ENCODE results near the gene HASPIN.

The HASPIN gene

DNA sequence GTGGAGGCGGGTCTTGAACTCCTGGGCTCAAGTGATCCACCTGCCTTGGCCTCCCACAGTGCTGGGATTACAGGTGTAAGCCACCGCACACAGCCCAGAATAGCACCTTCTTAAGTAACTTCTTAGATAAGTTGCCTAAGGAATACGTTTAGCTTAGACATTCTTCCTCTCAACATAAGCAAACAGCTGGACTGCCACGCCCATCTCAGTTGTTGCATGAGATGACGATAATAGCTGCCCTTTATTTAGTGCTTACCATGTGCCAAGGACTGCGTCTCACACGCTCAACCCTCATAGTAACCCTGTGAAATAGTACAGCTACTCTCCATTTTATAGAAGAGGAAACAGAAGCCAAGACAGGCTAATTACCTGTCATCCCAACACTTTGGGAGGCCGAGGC lies 11.8 kb downstream of the HASPIN start:
- DNase-seq (ENCODE audit: low spot score): no peak

DNA sequence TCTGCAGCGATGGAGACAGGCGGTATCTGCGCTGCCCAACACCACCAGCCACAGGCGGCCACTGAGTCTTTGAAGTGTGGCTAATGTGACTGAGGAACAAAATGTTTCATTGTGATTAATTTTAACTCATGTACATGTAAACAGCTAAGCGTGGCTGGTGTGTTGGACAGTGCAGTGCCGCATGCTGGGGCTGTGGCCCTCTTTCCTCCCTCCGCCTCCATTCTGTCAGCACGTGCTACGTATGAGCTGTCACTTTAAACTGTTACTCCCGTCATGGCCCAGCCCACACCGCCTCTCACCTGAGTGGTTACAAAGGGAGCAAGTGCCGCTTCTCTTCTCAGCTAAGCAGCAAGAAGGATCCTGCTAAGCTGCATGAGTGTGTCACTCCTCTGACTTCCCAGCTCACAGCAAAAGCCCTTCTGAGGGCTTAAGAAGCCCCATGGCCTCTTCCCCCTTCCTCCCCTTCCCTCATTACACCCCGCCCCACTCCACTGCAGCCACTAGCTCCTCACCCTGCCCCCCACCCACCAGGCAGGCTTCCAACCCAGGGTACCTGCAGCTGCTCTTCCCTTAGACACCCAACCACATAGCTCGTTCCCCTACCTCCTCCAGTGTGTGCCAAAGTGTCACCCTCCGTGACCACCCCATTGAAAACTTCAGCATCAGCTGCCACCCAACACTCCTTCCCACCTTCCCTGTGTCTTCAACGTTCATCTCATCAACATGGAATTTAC lies 15.0 kb downstream of the HASPIN start:
- peak; percentile 83 for DNase-seq (ENCODE audit: low spot score)

DNA sequence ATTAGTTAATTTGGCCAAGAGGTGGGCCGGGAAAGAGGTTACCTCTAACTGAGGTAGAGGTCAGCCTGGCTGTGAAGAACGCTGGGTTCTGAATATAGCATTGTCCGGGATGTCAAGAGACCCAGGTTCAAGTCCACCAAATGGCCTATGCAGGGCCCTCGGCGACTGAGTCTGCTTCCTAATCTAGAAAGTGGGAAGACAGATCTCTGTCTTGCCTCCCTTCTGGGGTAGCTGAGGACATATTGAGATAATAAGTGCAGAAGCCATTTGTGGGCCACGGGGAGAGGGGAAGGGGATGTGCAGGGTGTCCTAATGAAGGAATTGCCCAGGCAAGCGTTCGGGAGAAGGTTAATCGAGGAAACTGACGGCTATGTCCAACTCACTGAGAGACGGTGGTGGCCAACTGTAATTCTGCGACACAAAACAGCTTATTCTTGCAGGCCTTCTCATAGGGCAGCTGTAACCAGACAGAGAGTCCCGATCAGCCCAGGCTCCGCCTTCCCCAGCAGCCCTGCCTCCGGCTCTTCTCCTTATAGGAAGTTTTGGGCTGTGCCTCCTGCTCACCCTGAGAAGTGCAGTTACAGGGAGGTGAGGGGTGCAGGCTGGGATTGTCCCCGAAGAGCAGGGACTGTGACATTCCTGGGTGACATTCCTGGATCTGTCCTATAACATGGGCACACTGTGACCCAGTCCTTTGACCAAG lies 15.9 kb downstream of the HASPIN start:
- DNase-seq (ENCODE audit: low spot score): no peak

DNA sequence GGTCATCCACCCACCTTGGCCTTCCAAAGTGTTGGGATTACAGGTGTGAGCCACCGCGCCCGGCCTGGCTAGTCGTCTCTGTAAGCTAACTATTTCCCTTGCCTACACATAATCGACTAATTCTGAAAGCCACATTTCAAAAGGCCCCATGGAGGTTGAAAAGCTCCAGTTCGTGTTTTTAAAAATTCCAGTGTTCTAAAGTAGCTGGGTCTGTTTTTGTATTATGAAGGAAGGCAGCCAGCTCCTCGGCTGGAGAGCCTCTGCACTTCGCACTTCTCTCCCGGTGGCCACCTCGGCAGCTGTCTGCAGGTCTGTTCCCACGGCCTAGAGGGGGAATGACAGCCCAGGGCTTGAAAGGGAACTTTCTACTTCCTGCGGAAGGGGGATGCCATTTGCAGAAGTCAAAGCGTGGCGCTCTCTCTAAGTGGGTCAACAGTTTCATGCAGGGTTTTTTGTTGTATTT lies 16.9 kb downstream of the HASPIN start:
- DNase-seq (ENCODE audit: low spot score): no peak

DNA sequence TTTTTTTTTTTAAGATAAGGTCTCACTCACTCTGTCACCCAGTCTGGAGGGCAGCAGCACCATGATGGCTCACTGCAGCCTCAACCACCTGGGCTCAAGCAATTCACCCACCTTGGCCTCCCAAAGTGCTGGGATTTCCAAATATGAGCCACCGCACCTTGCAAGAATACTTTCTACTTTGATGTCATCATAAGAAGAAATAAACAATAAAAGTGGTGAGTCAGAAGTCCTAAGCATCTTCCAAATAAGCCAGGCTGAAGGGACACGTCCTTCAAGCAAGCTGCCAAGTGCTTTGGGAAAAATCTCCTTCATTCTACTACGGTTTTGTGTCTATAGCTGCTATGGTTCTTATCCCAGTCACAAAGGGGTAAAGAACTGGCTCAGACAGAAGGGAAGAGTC lies 20.3 kb downstream of the HASPIN start:
- DNase-seq (ENCODE audit: low spot score): no peak

DNA sequence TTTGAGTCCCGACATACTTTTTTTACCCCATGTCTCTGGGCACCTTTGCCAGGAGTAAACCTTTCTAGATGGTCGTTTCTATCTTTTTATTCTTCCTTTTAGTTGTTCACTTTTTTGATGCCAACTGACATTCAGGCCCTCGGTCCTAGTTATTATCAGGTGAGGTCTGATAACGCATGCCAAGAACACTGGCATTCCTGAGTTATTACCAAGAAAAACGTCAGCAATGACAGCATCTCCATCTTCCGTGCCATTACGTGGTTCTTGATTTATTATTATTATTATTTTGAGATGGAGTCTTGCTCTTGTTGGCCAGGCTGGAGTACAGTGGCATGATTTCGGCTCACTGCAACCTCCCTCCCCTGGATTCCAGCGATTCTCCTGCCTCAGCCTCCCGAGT lies 21.4 kb downstream of the HASPIN start:
- no peak for DNase-seq (ENCODE audit: low spot score)

DNA sequence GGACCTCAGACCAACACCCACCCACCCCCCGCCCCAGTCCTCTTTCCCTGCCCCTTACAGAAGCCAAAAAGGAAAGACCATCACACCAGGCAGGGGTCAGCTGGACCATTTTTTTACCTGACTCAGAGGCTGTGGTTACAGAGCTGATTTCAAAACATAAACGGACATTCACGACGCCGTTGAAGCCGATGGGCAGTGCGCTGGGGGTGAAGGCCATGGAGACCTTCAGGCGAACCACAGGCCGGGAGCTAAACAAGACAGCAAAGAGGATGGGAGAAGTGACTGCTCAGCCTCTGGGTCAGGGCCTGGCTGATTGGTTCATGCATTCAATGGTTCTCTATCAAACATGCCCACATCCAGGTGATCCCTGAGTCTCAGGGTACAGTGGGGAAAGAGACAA lies 24.1 kb downstream of the HASPIN start:
- no peak for DNase-seq (ENCODE audit: low spot score)

DNA sequence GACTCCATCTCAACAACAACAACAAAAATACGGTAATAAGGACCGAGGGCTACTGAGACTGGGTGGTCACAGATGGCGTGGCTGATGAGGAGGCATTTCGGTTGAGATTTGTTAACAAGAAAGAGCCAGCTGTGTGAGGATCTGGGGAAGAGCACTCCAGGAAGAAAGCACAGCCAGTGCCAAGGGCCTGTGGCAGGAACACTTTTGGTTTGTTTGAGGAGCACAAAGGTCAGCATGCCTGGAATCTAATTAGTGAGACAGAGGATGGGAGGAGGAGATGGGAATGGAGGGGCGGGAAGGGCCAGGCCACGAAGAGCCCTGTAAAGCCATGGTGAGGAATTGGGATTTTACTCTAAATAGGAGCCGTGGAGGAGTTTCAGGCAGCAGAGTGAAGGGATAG lies 24.9 kb downstream of the HASPIN start:
- DNase-seq (ENCODE audit: low spot score): no peak

DNA sequence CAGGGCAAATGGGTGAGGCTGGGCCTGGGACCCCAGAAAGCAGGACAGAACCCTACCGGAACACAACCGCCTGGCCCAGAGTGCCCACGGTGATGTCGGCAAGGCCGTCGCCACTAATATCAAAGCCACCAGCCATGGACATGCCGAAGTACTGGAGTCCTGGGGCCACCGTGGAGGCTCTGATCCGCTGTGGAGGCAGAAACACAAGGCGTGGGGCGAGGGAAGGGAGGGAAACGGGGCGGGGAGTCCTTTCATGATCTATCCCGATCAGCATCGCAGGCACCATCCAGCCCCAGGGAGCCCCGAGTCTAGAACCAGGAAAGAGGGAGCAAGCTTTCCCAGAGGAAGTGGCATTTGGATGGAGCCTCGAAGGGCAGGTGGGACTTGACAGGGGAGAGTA lies 26.6 kb downstream of the HASPIN start:
- no peak for DNase-seq (ENCODE audit: low spot score)

DNA sequence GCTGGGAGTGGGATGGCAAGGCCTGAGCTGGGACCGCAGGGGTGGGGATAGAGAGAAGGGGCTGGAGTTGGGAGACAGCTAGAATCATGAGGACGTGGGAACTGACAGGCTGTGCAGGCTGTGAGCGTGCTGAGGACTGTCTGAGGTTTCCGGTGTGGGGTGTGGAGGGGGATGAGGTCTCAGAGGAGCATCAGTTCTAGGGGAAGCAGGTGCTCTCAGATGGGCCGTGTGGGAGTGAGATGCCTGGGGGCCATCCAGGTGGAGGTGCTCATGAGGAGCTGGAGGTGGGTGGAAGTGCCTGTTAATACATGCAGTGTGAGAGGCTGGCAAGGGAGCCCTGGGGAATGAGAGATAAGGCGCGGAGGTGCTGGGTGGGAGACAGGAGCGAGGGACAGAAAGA lies 27.2 kb downstream of the HASPIN start:
- DNase-seq (ENCODE audit: low spot score): no peak

DNA sequence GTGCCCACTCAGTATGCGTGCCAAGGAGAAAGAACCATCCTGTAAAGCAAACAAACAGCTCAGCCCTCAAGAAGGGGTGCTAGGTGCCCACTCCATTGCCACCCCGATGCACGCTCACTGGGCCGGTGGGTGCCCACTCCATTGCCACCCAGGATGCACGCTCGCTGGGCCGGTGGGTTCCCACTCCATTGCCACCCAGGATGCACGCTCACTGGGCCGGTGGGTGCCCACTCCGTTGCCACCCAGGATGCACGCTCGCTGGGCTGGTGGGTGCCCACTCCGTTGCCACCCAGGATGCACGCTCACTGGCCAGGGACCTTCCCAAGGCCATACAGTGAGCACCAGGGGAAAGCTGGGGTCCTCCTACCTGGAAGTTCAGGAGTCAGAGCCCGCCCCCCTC lies 28.1 kb downstream of the HASPIN start:
- no peak for DNase-seq (ENCODE audit: low spot score)

DNA sequence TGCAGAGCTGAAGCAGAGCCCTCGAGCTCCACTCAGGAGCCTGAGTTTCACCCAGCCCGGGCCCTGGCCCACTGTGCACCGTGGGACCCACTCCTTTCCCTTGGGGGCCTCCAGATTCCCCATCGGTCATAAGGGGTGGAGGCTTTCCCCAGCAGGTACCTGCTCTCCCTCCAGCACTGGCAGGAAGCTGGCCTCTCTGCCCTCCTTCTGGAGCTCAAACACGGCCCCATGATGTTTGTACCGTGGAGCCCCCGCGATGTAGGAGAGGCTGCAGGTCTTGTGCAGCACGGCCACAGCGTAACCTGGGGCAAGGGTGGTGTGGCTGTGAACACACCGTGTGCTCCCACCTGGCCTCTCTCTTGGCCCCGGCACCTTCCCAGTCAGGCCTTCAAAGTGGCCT lies 29.9 kb downstream of the HASPIN start:
- no peak for DNase-seq (ENCODE audit: low spot score)

DNA sequence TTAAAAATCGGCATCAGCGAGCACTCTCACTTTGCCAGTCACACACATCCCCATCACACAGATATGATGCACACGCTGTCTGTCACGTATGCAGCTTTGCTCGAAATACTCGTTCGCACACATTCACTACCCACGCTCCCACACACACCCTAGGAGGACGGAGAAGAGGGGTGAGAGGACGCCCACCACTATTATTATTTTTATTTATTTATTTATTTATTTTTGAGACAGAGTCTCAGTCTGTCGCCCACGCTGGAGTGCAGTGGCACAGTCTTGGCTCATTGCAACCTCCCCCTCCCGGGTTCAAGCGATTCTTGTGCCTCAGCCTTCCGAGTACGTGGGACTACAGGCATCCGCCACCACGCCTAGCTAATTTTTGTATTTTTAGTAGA lies 30.4 kb downstream of the HASPIN start:
- DNase-seq (ENCODE audit: low spot score): no peak

DNA sequence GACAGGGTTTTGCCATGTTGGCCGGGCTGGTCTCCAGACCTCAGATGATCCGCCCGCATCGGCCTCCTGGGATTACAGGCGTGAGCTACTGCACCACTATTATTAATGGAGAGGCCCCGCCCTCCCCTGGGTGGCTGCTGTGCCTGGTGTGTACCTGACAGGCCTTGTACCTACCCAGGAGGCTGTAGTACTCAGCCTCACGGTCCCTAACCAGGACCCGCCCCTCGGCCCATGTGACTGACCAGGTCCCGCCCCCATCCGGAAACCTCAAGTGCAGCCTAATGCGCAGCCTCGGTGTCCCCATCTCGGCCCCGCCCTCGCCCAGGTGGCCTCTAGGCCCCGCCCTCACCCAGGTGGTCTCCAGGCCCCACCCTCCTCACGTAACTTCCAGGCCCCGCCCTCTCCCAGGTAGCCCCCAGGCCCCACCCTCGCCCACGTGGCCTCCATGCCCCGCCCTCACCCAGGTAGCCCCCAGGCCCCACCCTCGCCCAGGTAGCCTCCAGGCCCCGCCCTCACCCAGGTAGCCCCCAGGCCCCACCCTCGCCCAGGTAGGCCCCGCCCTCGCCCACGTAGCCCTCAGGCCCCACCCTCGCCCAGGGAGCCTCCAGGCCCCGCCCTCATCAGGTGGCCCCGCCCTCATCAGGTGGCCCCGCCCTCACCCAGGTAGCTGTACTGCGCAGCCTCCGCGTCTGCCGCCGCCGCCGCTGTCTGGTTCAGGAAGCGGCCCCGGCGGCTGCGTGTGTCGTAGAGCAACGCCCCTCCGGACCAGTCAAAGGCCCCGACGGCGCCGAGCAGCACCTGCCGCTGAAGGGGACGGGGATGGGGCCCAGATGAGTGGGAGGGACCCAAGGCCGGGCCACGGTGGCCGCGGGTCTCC lies 31.0 kb downstream of the HASPIN start:
- peak; percentile 97 for DNase-seq (ENCODE audit: low spot score)

DNA sequence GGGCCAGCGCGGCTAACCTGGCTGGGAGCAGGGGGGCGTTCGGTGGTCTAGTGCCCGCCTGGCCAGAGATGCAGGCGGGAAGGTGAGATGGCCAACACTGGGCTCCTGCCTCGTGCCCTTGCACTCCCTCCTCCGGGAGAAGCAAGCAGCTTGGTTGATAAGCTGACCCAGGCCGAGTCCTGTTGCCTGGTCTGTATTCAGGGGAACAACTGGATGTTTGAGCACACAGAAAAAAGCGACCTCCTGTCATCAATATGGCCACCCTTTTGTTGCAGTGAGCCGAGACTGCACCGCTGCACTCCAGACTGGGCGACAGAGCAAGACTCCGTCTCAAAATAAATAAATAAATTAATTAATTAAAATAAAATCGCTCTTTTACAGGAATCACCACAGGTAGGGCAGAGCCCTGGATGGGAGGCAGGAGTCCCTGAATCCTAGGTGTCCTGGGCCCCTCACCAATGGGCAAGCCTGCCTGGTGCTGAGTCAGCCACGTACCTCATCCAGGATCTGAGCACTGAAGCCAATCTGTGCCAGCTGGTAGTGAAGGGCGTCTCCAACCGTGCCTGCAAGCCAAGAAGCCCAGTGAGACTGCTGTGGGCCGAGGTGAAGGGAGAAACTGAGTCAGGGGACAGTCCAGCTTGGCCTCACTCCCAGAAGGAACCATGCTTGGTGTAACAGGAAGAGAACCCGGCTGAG lies 31.8 kb downstream of the HASPIN start:
- peak; percentile 25 for DNase-seq (ENCODE audit: low spot score)

DNA sequence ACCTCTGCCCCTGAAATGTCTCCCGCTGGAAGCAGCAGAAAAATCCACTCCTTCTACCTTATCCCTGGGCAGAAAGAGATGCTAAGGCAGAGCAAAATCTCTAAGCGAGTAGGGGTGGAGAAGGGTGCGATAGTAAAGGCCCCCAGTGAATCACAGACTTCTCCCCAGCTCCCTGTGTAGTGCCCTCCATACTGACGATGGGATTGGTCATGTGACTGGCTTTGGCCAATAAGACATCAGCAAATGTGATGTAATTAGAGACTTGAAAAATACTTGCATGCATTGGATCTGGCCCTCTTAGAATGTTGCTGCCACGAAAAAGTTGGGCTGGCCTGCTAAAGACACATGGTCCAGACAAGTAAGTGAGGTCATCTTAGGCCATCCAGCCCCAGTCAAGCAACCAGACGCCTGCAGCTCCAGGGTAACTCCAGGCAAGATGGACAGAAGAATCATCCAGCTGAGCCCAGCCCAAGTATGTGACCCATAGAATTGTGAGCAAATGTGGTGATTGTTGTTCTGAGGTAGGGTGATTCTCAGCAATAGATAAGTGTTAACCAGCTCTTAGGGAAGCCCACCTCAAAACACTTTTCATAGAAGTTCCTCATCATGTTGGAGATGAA lies 36.0 kb downstream of the HASPIN start:
- no peak for DNase-seq (ENCODE audit: low spot score)

DNA sequence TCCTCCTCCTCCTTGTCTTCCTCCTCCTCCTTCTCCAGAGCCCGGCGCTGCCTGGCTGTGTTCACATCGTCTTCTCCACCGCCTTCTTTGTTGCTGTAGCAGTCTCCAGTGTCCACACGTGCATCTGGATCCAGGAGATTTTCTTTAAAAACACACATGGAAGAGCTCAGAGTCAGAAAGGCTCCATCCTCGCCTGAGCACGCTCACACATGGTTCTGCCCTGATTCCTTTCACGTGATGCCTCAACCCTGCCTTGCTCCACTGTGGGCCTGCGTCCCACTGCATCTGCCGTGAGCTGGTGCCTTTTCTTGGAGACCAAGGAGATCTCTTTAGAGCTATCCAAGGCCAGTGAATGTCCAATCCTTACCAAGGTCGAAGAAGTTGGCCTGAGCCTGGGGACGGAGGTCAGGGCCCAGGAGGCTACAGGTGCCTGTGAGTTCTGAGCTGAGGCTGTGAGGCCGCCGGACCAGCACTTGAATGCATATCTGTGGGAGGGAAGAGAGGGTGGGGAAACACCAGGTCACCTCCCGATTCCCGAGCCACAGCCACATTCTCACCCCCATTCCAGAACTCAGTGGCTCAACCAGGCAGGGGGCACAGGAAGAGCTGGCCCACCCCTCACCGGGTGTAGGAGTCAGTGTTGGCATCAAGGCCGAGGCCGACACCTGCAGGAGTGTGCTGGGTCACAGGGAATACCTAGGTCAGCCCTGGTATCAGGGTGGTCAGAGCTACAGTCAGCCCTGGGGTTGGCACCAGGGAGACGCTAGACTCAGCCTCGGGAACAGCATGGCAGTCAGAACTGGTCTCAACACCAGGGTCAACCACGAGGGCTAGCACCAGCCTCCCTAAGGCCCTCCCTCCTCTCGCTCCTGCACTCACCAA lies 37.6 kb downstream of the HASPIN start:
- DNase-seq (ENCODE audit: low spot score): no peak

DNA sequence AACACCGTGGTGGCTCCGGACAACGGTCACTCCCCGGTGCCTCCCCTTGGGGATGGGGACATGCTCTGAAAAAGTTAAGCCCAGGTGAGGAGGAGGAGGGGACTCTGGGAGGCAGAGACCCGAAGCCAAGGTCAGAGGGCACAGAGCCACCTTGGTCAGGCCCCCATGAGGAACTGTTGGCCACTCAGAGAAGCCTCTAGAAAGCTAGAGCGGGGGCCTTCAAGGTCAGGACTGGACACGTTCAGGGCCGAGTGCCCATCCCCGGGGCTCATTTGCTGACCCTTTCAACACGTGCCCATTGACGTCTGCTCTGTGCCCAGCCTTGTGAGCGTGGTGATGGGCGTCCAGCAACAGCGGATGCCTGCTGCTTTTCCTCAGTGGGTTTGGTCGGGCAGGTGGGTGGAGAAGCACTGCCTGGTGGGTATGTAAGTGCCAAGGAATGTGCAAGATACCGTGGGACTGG lies 38.2 kb downstream of the HASPIN start:
- DNase-seq (ENCODE audit: low spot score): no peak

DNA sequence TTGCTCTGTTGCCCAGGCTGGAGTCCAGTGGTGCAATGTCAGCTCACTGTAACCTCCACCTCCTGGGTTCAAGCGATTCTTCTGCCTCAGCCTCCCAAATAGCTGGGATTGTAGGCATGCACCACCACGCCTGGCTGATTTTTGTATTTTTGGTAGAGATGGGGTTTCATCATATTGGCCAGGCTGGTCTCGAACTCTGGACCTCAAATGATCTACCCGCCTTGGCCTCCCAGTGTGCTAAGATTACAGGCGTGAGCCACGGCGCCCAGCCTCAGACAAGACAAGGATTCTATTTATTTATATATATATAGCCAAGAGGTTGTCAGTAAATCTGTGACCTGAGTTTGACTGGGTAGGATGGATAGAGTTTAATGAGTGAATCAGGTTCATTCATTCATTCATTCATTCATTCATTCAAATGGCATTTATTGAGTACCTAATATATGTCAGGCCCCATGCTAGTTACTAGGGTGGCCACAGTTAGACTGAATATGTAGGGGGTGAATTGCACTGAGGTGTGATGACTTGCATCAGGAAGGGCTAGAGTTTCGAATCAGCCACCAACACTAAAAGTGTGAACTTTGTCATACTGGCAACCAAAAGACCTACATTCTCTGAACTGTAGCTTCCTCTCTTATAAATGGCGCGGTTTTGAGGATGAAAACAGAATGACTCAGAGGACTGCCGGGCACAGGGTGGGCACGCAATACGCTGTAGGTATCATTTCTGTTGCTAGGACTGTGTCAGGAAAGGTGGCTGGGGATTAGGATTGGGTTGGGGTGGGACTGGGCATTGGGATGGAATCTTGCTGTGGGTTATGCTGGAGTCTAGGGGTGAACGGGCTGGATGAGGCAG lies 39.4 kb downstream of the HASPIN start:
- peak; percentile 21 for DNase-seq (ENCODE audit: low spot score)

DNA sequence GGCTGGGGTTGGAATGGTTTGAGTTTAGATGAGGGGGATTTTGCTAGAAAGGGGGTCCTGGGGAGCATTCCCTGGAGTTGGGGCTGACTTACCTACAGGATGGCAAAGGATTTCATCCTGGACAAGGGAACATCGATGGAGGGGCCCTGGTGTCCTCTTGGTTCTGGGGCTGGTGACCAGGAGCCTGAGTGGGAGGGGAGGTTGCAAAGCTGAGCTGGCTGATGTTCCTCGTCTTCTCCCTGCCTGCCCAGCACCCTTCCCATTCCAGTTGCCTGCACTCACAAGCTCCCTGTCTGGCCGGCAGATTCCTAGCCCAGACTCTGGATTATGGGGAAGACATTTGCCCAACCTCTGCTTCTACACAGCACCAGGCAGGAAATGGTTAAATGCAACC lies 40.1 kb downstream of the HASPIN start:
- no peak for DNase-seq (ENCODE audit: low spot score)
